Stimulated activated memory B cell treated with anti-CD40 and anti-IgM and Interleukin-4, amounts not matched to agents 10 μg/mL and 1 μg/mL and 100 μg/mL, for 72 hours (primary cell): Measurements from ENCODE around the gene EHMT1.

ENCODE experiments used
- ATAC-seq: fragments of 150-1000 bp; cut with Tn5 transposase; 2 replicates; pipeline ENCODE4 v1.10.0; 2021
- H3K27ac Mint-ChIP-seq: one replicate; pipeline ENCODE4 v1.8.0; 2022; ENCODE audit warnings: mild to moderate bottlenecking, mixed read lengths
- H3K27me3 Mint-ChIP-seq: one replicate; pipeline ENCODE4 v1.8.0; 2022; ENCODE audit warnings: mixed read lengths
- H3K36me3 Mint-ChIP-seq: one replicate; pipeline ENCODE4 v1.8.0; 2022; ENCODE audit warnings: mixed read lengths
- H3K4me1 Mint-ChIP-seq: one replicate; pipeline ENCODE4 v1.8.0; 2022; ENCODE audit warnings: mixed read lengths
- H3K4me3 Mint-ChIP-seq: one replicate; pipeline ENCODE4 v1.8.0; 2022; ENCODE audit warnings: mild to moderate bottlenecking, moderate library complexity, mixed read lengths
- H3K9me3 Mint-ChIP-seq: one replicate; pipeline ENCODE4 v1.8.0; 2022; ENCODE audit warnings: mixed read lengths

Gene EHMT1

DNA sequence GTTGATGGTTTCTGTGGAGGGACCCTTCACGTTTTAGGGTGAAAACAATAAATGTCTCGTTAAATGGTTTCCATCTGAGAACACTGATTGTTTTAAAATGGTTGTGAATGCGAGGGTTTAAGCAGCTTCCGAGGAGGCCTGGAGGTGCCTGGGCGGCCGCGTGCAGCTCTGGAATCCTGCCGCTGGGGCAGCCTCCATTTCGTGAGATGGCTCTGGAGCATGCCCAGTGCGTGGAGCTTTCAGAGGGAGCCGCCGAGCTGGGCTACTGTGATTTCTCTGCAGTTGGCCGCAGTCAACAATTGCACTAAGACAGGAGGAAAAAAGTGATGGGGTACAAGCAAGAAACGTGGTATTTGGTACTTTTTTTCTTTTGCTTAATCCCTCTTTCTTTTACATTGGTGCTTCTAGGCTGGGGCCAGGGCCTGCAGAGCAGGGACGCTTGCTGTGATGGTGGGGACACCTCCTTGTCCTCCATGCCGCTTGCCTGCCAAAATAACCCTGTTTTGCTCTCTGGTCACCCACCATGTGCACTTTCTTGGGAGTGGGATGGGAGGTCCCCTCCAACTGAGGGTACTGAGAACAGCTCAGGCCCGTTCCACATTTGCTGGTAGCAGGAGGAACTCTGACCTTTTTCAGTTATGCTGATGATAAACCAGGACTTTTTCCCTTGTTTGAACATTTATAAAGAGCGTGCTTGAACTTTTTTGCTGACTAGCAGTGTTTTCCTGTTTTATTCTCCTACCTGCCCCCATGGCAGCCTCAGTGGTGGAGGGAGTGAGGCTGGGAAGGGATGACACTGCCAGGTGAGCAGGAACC is 47.1 kb downstream of the EHMT1 start:
- peaks cover 44% of the 10 kb centered on the region for H3K36me3 Mint-ChIP-seq
- H3K4me3 Mint-ChIP-seq = no peak overlapping the region
- no peak for ATAC-seq
- H3K9me3 Mint-ChIP-seq = no peaks in the 10 kb centered on the region
- H3K4me1 Mint-ChIP-seq = peaks cover 69% of the 10 kb centered on the region
- H3K27me3 Mint-ChIP-seq = no peaks in the 10 kb centered on the region
- no peak overlapping the region for H3K27ac Mint-ChIP-seq

DNA sequence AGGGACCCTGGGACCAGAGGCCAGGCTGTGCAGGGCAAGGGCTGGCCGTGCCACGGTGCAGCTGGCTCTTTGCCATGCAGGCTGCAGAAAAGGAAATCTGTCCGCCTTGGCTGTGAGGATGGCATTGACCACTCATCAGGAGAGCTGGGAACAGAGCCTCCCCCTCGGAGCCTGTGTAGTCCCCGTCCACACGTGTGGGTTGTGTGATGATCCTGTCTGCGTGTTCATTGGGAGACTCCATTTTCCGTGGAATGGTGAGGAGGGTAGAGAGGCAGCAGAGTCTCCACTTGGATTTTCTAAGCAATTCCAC is 47.7 kb downstream of the EHMT1 start:
- Mint-ChIP-seq H3K27ac (no peak overlapping the region), H3K27me3 (no peaks in the 10 kb centered on the region), H3K36me3 (peaks cover 46% of the 10 kb centered on the region), H3K9me3 (no peaks in the 10 kb centered on the region), H3K4me3 (no peak overlapping the region), H3K4me1 (peaks cover 70% of the 10 kb centered on the region)
- ATAC-seq = no peak

DNA sequence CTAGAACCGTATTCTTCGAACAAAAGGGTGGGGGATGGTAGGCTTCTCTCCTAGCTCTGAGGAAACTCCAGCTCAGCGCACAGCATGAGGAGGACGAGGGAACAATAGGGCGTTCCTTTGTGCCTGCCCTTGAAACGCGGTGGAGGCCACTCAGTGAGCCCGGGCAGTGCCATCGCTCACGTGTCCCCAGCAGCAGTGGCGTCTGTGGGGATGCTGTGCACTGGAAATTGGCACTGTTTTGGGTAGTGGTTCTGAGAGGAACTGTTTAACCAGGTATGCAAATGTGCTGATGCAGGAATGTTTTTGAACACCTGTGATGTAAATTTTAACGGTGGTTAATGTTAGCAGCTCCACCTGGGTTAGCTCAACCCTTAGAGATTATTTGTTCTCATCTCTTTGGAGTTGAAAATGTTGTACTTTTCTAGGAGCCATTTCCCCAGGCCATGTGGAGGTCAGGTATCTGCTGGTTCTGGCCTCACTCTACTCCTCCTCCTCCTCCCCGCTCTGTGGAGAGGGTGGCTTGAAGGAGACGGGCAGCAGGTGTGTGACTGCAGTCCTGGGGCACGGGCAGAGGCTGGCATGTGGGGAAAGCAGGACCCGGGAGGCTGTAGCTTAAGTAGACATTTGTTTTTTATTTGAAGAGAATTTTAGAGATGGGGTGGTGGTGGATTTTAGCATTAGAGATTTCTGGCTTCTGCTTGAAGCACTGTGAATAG is 48.3 kb downstream of the EHMT1 start:
- H3K36me3 Mint-ChIP-seq = peaks cover 46% of the 10 kb centered on the region
- H3K4me1 Mint-ChIP-seq = peaks cover 70% of the 10 kb centered on the region
- no peaks in the 10 kb centered on the region for H3K9me3 Mint-ChIP-seq
- H3K4me3 Mint-ChIP-seq = peak overlapping the region; percentile 11
- peak; percentile 76 for ATAC-seq
- H3K27me3 Mint-ChIP-seq = no peaks in the 10 kb centered on the region
- H3K27ac Mint-ChIP-seq = peak overlapping the region; percentile 55

DNA sequence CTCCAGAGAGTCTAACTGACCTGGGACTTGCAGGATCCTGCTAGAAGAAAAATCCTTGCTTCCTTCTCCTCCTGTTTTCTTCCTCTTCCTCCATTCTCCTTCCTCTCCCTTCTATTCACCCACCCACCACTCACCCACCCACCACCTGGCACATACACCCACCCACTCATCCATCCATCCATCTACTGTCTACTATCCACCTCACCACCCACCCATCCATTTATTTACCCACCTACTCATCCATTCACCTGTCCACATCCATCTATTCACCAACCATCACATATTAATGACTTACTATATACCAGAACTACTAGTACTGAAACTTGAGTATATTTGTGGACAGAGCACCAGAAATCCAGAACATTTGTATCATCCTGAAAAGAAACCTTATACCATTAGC is 49.4 kb downstream of the EHMT1 start:
- H3K36me3 Mint-ChIP-seq = peaks cover 46% of the 10 kb centered on the region
- no peak overlapping the region for H3K4me3 Mint-ChIP-seq
- peaks cover 74% of the 10 kb centered on the region for H3K4me1 Mint-ChIP-seq
- peak overlapping the region; percentile 55 for H3K27ac Mint-ChIP-seq
- no peaks in the 10 kb centered on the region for H3K9me3 Mint-ChIP-seq
- ATAC-seq = no peak
- no peaks in the 10 kb centered on the region for H3K27me3 Mint-ChIP-seq

DNA sequence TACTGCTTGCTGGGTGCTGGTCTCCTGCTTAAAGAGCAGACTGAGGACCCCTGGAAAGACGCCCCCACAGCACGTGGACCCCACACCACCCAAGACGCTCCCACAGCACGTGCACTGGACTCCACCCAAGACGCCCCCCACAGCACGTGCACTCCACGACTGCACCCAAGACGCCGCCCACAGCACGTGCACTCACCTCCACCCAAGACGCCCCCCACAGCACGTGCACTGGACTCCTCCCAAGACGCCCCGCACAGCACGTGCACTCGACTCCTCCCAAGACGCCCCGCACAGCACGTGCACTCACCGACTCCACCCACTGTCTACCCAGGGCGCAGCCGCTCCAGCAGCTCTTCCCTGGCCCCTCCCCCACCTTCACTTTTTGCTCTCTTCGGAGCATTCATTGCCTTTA is 50.5 kb downstream of the EHMT1 start:
- Mint-ChIP-seq H3K27me3 (no peaks in the 10 kb centered on the region), H3K4me1 (peaks cover 77% of the 10 kb centered on the region), H3K9me3 (no peaks in the 10 kb centered on the region), H3K27ac (peak overlapping the region; percentile 31), H3K4me3 (no peak overlapping the region), H3K36me3 (peaks cover 46% of the 10 kb centered on the region)
- no peak for ATAC-seq

DNA sequence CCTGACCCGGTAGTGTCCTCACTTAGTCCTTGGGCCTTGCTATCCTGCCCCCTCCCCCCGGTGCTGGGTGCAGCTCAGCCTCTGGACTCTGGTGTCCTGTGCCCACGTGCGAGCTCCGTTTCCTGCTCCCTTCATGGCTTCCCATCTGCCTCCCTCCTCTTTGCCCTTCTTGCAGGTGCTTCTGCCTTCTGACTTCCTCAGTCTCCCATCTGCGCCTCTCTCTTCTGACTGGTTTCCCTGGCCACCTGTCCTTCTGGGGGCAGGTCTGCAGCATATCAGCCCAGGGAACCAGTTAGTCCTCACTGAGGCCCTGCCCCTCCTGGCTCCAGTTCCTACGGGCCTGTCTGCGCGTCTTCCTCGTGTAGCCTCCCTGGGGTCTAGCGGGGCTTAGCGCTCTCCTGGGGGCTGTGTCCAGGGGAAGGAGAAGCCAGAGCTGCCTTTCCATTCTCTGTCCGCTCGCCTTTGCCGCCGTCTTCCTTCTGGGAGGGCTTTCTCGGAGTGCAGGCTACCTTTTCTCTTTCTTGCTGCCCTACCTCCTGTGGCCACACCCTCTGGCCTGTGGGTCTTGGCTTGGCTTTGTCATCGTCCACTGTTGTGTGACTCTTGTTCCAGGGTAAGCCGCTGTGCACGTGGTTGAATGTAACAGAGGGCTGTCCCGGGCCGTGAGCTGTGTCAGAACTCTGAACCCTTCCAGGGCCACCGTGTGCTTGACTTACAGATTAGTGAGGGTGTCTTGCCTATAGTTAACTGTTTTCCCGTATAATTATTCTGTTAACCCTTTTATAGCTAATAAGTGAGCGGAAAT is 51.8 kb downstream of the EHMT1 start:
- no peaks in the 10 kb centered on the region for H3K27me3 Mint-ChIP-seq
- H3K27ac Mint-ChIP-seq = peak overlapping the region; percentile 31
- H3K36me3 Mint-ChIP-seq = peaks cover 39% of the 10 kb centered on the region
- no peak for ATAC-seq
- H3K4me1 Mint-ChIP-seq = peaks cover 78% of the 10 kb centered on the region
- no peak overlapping the region for H3K4me3 Mint-ChIP-seq
- H3K9me3 Mint-ChIP-seq = no peaks in the 10 kb centered on the region

DNA sequence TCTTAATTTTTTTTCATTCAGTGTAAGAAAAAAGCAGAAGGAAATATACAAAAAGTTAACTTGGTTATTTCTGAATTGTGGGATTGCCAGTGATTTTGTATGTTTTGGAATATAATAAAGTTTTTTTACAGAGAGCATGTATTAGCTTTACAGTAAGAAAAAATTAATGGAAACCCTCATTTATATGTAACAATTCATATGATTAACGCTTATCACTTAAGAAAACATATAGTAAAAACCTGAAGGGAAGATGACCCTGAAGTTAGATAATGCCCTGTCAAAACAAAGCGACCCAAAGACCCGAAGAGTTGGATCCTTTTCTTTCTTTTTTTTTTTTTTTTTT is 52.4 kb downstream of the EHMT1 start:
- Mint-ChIP-seq H3K27ac (peak overlapping the region; percentile 31), H3K9me3 (no peaks in the 10 kb centered on the region), H3K4me1 (peaks cover 72% of the 10 kb centered on the region), H3K36me3 (peaks cover 37% of the 10 kb centered on the region), H3K27me3 (no peaks in the 10 kb centered on the region), H3K4me3 (no peak overlapping the region)
- no peak for ATAC-seq

DNA sequence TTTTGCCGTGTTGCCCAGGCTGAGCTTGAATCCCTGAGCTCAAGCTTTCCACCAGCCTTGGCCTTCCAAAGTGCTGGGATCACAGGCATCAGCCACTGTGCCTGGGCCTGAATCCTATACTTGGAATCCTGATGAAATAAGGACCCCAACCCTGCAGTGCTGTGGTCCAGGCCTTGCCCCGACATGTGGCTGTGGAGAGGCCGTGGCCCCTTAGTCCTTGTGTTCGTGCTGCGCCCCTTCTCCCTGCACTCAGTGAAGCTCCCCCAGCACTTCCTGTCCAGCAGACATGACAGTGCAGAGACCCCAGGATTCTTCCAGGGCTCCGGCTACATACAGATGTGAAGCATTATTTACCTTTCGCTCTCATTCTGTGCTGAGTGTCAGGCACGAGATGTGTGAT is 52.9 kb downstream of the EHMT1 start:
- Mint-ChIP-seq H3K4me1 (peaks cover 66% of the 10 kb centered on the region), H3K36me3 (peaks cover 37% of the 10 kb centered on the region), H3K27me3 (no peaks in the 10 kb centered on the region), H3K4me3 (no peak overlapping the region), H3K27ac (no peak overlapping the region), H3K9me3 (no peaks in the 10 kb centered on the region)
- no peak for ATAC-seq

DNA sequence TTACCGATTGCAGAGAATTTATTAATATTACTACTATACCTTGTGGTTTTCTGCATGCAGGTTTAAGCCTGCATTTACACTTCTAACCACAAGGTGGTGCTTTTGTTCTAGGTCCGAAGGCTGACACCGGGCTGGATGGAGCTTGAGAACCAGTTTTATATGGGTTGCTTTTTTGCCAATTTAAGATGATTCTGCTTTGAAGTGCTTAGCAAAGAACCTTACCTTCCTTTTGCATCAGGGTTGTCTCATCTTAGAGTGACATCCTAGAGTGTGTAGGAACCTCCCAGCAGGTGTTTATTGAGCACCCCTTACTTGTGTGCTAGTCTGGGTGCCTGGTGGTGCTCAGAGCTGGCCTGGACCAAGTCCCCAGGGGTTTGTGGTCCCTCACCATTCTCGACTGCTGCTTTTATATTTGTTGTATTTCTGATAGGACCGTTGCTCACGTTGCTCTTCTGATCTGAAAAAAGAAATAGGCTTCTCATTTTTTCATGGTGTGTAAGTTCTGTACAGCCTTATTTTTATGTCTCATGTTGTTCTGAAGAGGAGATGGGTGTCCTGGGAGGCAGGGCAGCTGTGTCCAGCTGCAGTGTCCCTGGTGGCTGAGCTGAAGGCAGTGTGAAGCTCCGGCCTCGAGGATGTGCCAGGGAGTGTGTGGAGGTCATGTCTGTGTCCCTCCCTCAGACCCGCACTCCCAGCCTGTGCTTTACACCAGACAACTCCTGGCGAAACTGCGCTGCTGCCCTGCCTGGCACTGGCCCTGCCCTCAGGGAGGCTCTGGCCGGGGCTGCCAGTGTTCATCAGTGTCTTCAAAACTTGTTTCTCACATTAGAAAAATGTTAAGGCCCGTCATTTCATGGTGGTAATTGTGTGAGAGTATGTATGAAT is 54.3 kb downstream of the EHMT1 start:
- no peaks in the 10 kb centered on the region for H3K9me3 Mint-ChIP-seq
- H3K4me1 Mint-ChIP-seq = peaks cover 59% of the 10 kb centered on the region
- H3K36me3 Mint-ChIP-seq = peaks cover 40% of the 10 kb centered on the region
- H3K27me3 Mint-ChIP-seq = no peaks in the 10 kb centered on the region
- ATAC-seq = peak; percentile 95
- peak overlapping the region; percentile 91 for H3K27ac Mint-ChIP-seq
- H3K4me3 Mint-ChIP-seq = peak overlapping the region; percentile 58

DNA sequence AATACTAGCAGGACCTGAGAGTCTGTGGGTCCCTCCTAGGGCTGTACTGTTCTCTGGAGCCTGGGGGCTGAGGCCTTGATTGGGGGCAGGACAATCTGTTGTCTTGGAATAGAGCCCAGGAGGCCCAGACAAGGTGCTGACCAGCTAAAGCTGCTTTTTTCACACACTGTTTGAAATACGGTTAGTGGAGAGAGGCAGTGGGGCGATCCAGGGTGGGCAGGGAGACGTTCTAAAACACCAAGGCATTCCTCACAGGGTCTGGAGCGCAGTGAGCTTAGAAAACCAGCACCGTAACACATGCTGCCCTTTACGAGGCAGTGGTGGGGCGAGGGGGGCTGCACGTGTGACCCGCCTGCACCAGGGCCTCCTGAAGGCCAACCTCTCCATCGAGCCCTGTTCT is 55.1 kb downstream of the EHMT1 start:
- no peak for ATAC-seq
- peak overlapping the region; percentile 91 for H3K27ac Mint-ChIP-seq
- H3K27me3 Mint-ChIP-seq = no peaks in the 10 kb centered on the region
- peaks cover 57% of the 10 kb centered on the region for H3K4me1 Mint-ChIP-seq
- peaks cover 38% of the 10 kb centered on the region for H3K36me3 Mint-ChIP-seq
- H3K9me3 Mint-ChIP-seq = no peaks in the 10 kb centered on the region
- no peak overlapping the region for H3K4me3 Mint-ChIP-seq

DNA sequence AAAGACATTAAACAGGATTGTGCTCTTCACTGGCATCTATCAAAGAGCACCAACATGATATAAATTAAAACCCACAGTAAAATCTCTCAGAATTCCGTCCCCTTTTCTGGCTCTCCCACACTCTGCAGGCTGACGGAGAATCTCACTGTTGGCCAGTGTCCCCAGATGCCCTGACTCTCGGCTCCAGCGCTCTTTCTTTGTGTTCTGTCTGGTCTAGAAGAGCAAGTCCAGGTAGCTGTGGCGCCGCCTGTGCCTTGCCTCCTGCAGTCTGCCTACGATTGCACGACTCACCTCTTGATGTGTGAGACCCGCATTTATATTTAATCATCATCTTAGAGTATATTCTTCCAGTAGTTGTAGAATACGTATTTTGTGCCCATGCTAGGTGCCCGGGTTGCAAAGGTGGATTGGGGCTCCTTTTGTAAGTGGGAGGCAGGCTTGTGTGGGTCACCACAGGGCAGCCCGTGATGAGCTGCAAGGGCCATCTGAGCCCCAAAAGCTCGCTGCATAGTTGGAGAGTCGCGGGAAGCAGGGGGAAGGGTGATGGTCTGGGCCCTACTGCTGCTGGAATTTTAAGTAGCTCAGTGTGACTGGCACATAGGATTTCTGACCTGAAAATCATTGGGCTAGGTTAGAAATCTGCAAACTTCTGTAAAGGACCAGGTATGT is 55.6 kb downstream of the EHMT1 start:
- ATAC-seq = no peak
- H3K27ac Mint-ChIP-seq = peak overlapping the region; percentile 91
- H3K36me3 Mint-ChIP-seq = peaks cover 32% of the 10 kb centered on the region

DNA sequence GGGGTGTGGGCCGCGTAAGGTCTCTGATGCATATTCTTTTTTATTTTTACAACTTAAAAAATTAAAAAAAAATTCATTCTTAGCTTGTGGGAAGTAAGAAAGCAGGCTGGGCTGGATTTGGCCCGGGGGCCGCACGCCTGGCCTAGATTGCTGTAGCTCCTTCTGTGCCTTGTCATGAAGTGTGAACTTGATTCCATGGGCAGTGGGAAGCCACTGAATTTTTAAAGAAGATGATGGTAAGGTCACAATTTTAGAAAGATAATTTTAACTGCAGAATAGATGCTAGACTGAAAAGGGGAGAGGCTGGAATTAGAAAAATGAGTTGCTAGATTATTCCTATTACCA is 56.1 kb downstream of the EHMT1 start:
- H3K4me1 Mint-ChIP-seq = peaks cover 61% of the 10 kb centered on the region
- no peak overlapping the region for H3K4me3 Mint-ChIP-seq
- ATAC-seq = no peak
- no peaks in the 10 kb centered on the region for H3K9me3 Mint-ChIP-seq
- H3K27me3 Mint-ChIP-seq = no peaks in the 10 kb centered on the region
- H3K27ac Mint-ChIP-seq = peak overlapping the region; percentile 91
- H3K36me3 Mint-ChIP-seq = peaks cover 27% of the 10 kb centered on the region

More for the DNA sequence above, 55.6 kb downstream of the EHMT1 start:
- Mint-ChIP-seq H3K4me3 (no peak overlapping the region), H3K4me1 (peaks cover 57% of the 10 kb centered on the region), H3K27me3 (no peaks in the 10 kb centered on the region), H3K9me3 (no peaks in the 10 kb centered on the region)

DNA sequence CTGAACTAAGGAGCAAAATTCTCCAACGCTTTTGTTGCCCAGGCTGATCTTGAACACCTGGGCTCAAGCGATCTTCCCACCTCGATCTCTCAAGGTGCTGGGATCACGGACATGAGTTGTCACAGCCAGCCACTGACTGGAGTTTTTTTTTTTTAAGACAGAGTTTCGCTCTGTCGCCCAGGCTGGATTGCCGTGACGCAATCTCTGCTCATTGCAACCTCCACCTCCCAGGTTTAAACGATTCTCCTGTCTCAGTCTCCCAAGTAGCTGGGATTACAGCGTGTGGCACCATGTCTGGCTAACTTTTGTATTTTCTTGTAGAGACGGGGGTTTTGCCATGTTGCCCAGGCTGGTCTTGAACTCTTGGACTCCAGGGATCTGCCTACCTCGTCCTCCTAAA is 58.2 kb downstream of the EHMT1 start:
- ATAC-seq = no peak
- Mint-ChIP-seq H3K4me1 (peaks cover 71% of the 10 kb centered on the region), H3K27ac (no peak overlapping the region), H3K36me3 (peaks cover 24% of the 10 kb centered on the region), H3K27me3 (no peaks in the 10 kb centered on the region), H3K4me3 (no peak overlapping the region), H3K9me3 (no peaks in the 10 kb centered on the region)

DNA sequence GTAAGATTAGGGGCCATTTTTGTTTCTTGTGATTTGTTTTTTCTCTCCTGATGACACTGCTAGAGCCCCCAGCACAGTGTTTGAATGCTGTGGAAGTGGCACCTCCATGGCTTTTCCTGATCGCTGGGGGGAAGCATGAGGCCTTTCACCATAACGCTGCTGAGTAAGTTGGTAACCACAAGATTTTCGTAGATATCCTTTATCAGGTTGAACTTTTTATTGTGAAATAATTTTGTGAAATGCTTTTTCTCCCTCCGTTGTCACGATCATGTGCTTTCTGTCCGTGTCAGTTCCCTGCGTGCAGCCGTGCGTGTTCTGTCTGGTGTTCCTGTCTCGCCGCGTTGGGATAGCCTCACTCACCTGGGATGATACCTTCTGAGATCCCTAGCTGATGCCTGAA is 59.4 kb downstream of the EHMT1 start:
- Mint-ChIP-seq H3K9me3 (no peaks in the 10 kb centered on the region), H3K27ac (peak overlapping the region; percentile 70), H3K27me3 (no peaks in the 10 kb centered on the region), H3K4me1 (peaks cover 76% of the 10 kb centered on the region), H3K36me3 (peaks cover 25% of the 10 kb centered on the region), H3K4me3 (no peak overlapping the region)
- ATAC-seq = no peak
